Transverse colon (tissue), 4 donors: ENCODE measurements around the gene F7.

Experiments
- EP300 ChIP-seq: sonication (generic); formaldehyde crosslinking; IDR thresholded peaks from one replicate; pipeline ENCODE4 v1.6.1; 2017; ENCODE audit warnings: antibody characterized with exemption, low read depth
- POLR2A ChIP-seq: fragments of 450-650 bp; IDR thresholded peaks from one replicate; pipeline ENCODE4 v1.6.1; 2016; ENCODE audit warnings: antibody characterized with exemption, mild to moderate bottlenecking, moderate library complexity
- POLR2AphosphoS5 ChIP-seq, 3 donors: sonication (generic); formaldehyde crosslinking; IDR thresholded peaks; one replicate each; pipeline ENCODE4 v1.6.1; 2016; ENCODE audit warnings: antibody characterized with exemption in 3 of 3
- TF ChIP-seq, protein P1 (sequence below), 5 experiments: fragments of 200-600 bp in 3 of 5; fragments of 450-650 bp in 2 of 5; sonication (generic) in 3 of 5; IDR thresholded peaks; 1 replicate in 2 of 5; 2 replicates in 3 of 5; pipeline ENCODE4 v1.5.1; 2016 to 2017; ENCODE audit warnings: antibody characterized with exemption in 5 of 5, inconsistent platforms in 3 of 5, mild to moderate bottlenecking in 2 of 5, moderate library complexity in 1 of 5

DNA sequence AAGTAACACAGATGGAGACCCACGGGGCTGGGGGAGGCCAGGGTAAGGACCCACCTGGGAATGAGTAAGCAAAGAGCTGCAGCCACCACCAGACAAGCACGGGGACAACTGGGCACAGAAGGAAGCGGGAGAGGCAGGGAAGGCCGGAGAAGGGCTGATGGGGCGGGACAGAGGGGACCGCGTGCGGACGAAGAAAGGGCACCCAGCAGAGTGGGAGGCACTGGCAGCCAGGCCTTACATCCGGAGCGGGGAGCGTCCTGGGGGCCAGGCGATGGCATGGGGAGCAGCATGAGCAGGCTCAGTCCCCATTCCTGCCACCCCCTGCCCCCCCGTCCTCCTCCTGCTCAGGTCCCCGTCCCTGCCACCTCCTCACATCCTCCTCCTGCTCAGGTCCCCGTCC is 55.8 kb downstream of the F7 start:
- TF ChIP-seq POLR2AphosphoS5 (IDR thresholded peaks at IDR 0.05): no peak
- TF ChIP-seq POLR2A: no peak
- TF ChIP-seq, protein P1, sequence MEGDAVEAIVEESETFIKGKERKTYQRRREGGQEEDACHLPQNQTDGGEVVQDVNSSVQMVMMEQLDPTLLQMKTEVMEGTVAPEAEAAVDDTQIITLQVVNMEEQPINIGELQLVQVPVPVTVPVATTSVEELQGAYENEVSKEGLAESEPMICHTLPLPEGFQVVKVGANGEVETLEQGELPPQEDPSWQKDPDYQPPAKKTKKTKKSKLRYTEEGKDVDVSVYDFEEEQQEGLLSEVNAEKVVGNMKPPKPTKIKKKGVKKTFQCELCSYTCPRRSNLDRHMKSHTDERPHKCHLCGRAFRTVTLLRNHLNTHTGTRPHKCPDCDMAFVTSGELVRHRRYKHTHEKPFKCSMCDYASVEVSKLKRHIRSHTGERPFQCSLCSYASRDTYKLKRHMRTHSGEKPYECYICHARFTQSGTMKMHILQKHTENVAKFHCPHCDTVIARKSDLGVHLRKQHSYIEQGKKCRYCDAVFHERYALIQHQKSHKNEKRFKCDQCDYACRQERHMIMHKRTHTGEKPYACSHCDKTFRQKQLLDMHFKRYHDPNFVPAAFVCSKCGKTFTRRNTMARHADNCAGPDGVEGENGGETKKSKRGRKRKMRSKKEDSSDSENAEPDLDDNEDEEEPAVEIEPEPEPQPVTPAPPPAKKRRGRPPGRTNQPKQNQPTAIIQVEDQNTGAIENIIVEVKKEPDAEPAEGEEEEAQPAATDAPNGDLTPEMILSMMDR (IDR thresholded peaks at IDR 0.05): no peak
- no peak for TF ChIP-seq EP300
